ENCODE results near the gene ARHGAP28.

DNA sequence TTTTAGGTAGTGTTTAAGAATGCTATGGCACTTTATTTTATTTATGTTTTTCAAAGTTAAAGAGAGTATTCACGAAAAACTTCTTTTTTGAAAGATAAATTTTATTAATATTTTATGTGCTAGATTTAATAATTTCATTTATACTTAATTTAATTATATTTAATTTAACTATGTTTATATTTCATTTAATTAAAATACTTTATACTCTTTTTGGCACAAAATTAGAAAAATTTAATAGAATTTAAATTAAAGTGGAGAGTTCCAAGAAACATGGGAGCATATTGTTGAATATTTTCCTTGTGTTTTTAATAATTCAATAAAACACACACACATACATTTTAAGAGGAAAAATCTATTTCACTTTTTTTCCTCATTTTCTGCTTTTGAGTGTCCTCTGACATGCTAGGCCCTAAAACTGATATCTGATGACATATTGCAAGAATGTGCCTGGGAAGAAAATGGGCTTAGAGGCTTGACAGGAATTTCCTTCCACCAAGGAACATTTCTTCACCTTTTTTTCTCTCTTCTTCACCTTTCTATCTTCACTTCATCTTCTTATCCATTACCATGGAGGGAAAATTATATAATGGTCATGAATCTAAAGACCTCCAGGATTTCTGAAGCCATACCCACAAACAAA, 15.4 kb downstream of the ARHGAP28 start:
- TF ChIP-seq ZBTB7A (IDR thresholded peaks at IDR 0.05; ENCODE audit: low read depth) (no peak), CREB1 (IDR thresholded peaks at IDR 0.05; ENCODE audit: low read depth) (no peak), EP300 (IDR thresholded peaks at IDR 0.05; ENCODE audit: borderline replicate concordance) (no peak), YY1 (IDR thresholded peaks at IDR 0.05; ENCODE audit: low read depth) (no peak), EGR1 (IDR thresholded peaks at IDR 0.05) (no peak), RAD21 (IDR thresholded peaks at IDR 0.05; ENCODE audit: low read depth) (no peak), TAF1 (IDR thresholded peaks at IDR 0.05; ENCODE audit: low read depth) (no peak), USF1 (IDR thresholded peaks at IDR 0.05) (no peak), NFIC (IDR thresholded peaks at IDR 0.05) (no peak), CEBPB (IDR thresholded peaks at IDR 0.05) (no peak), TEAD4 (IDR thresholded peaks at IDR 0.05) (no peak), TCF12 (IDR thresholded peaks at IDR 0.05; ENCODE audit: low read depth) (no peak)
- TF ChIP-seq, protein P1, sequence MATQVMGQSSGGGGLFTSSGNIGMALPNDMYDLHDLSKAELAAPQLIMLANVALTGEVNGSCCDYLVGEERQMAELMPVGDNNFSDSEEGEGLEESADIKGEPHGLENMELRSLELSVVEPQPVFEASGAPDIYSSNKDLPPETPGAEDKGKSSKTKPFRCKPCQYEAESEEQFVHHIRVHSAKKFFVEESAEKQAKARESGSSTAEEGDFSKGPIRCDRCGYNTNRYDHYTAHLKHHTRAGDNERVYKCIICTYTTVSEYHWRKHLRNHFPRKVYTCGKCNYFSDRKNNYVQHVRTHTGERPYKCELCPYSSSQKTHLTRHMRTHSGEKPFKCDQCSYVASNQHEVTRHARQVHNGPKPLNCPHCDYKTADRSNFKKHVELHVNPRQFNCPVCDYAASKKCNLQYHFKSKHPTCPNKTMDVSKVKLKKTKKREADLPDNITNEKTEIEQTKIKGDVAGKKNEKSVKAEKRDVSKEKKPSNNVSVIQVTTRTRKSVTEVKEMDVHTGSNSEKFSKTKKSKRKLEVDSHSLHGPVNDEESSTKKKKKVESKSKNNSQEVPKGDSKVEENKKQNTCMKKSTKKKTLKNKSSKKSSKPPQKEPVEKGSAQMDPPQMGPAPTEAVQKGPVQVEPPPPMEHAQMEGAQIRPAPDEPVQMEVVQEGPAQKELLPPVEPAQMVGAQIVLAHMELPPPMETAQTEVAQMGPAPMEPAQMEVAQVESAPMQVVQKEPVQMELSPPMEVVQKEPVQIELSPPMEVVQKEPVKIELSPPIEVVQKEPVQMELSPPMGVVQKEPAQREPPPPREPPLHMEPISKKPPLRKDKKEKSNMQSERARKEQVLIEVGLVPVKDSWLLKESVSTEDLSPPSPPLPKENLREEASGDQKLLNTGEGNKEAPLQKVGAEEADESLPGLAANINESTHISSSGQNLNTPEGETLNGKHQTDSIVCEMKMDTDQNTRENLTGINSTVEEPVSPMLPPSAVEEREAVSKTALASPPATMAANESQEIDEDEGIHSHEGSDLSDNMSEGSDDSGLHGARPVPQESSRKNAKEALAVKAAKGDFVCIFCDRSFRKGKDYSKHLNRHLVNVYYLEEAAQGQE (IDR thresholded peaks at IDR 0.05; ENCODE audit: low read depth) = no peak
- TF ChIP-seq, protein P2, sequence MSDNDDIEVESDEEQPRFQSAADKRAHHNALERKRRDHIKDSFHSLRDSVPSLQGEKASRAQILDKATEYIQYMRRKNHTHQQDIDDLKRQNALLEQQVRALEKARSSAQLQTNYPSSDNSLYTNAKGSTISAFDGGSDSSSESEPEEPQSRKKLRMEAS (IDR thresholded peaks at IDR 0.05) = no peak
